Stimulated activated CD8-positive, alpha-beta memory T cell treated with anti-CD3 and anti-CD28 coated beads, Interleukin-4, amount 100 ng/mL, for 48 hours (primary cell): Measurements from ENCODE around the gene PROM1.

Experiments
- DNase-seq: peaks from one replicate; pipeline ENCODE4 v3.0.0-alpha.2; 2020

The PROM1 gene

DNA sequence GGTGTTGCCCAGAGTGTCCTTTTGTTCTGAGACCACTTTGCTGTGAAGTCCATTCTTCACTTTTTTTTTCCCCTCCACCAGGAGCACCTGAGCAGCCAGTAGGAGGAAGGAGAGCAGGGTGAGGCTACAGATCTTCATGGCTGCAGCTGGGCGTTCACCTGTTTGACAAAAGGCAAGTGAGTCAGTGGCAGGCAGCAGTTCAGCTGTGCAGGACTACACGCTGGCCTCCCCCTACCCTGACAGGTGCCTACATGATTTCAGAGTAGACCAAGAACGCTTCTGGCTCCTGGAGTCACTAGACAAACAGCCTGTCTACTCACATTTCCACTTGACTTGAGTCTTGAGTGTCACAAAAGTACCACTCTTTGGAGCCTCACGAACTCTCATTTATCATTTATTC, 147.3 kb downstream of the PROM1 start:
- DNase-seq: no peak

DNA sequence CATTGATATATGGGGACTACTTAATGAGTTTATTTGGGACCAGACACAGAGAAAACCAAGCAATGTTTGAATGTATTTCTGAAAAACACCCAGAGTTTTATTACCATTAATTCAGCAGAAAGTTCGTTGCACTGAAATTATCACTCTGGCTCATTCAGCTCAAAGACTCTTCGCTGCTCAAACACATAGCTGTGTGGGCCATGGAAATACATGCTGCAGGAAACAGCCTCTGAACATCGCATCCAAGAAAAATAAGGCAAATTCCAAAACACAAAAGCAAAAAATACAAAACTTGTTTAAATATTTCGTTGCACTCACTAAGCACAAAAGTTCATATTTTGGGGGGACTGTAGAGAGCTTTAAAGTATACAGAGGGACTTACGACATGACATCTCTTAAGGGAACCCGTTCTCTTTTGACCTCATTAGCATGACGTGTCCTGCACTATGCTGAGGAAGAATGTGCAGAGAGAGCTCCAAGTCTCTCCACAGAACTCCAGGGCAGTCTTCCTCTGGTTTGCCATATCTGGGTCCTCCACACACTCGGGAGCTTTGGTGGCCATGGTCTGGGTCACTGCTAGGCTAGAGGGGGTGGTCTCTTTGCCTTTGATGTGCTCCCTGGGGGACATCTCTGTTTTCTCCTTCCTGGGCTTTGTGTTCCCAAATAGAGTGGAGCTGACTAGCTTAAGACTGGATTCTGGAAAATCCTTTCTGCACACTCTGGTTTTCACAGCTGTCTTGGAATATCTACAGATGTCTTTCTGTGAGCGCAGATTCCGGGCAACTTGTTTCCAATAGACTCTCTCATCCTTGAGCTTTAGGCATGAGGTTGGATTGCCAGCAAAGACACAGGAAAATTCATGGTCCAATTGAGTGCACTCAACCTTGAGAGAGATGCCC, 148.1 kb downstream of the PROM1 start:
- DNase-seq: no peak

- no peak for DNase-seq
Observed at GRCh38 chr4:15934259-15934658, 149.6 kb downstream of the PROM1 start.

DNA sequence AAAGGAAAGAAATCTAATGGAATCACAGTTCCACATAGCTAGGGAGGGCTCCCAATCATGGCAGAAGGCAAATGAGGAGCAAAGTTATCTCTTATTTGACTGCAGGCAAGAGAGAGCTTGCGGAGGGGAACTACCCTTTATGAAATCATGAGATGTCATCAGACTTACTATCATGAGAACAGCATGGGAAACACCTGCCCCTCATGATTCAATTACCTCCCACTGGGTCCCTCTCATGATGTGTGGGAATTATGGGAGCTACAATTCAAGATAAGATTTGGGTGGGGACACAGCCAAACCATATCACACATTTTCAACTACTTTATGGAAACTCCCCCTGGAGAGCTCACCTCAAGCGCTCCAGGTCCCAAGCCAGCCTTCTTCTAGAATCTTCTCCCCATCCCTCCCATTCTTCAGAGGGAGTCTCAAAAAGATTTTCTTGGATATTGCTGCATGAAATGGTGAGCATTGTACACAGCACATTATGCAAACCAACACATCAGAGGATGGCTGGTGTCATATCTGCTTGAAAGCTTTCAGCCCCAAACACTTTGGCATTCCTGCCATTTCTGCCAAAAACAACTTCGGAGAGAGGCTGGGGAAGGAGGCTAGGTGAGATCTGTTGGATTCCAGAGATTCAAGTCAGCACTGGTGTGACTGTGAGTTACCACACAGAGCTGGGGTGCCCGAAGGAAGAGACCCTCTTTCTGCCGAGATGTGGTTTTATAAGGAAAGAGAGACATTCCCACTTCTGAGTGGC, 152.2 kb downstream of the PROM1 start:
- DNase-seq: no peak

GRCh38 chr4:15930314-15930713, 153.5 kb downstream of the PROM1 start:
- DNase-seq: peak; percentile 27

- DNase-seq: no peak
Observed at GRCh38 chr4:15929540-15929939, 154.3 kb downstream of the PROM1 start.

DNA sequence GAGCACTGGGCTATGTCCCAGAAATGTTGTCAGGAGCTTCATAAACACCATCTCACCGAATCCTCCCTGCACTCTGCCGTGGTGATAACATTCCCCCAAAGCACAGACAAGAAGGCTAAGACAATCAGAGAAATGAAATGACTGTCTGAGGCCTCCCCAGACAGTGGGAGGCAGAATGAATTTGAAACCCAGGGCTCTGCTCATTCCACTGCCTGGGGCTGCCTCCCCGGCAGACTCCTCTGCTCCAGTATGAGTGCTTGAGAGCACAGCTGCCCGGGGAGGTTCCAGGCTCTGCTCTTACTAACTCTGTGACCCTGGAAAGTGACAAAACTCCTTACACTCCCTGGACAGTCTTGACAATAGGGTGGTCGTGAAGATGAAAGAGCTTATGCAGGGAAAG, 154.9 kb downstream of the PROM1 start:
- no peak for DNase-seq

DNA sequence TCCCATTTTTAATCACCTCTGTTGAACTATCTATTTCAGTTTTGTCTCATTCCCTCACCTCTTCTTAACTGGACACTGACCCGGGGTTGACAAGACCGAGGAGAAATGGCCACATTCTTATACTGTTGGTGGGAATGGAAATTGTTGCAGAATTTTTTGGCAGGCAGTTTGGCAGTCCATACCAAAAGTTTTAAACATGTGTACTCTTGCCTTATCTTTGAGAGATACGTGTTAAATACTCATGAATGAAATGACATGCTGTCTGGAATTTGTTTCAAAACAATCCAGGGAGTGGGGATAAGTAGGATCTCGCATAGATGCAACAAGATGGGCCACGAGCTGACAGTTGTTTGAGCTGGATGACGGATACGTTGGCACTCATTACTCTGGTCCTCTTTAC, 157.3 kb downstream of the PROM1 start:
- no peak for DNase-seq

DNA sequence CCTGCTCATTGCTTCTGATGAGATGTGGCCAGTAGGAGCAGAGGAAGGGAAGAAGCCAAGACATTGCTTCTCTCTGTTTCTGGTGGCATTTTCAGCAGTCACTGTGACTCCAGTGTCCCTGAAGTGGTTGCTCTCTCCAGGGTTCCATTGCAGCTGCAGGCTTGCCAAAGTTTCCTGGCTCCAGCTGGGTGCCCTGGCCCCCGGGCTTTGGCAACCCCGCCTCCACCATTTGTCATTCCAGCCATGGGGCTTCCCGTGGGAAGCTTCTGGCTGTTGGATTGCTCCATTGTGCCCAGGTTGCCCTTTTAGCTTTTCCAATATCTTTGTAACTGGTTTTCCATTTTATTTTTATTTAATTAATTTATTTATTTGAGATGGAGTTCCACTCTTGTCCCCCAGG, 158.0 kb downstream of the PROM1 start:
- DNase-seq: no peak

DNA sequence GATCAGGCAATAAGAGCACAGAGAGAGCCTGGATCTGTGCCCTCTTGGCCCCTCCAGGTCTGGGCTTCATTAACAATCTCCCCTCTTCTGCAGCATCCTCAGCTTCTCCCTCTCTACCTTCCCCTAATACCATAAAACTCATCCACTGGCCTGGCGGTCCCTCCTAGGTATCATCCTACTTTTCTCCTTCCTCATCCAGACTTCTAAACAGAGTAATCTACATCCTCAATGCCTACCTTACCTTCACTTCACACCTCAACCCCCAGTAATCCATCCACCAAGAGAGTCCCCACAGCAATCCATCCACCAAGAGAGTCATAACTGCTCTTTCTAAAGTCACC, 162.3 kb downstream of the PROM1 start:
- no peak for DNase-seq

DNA sequence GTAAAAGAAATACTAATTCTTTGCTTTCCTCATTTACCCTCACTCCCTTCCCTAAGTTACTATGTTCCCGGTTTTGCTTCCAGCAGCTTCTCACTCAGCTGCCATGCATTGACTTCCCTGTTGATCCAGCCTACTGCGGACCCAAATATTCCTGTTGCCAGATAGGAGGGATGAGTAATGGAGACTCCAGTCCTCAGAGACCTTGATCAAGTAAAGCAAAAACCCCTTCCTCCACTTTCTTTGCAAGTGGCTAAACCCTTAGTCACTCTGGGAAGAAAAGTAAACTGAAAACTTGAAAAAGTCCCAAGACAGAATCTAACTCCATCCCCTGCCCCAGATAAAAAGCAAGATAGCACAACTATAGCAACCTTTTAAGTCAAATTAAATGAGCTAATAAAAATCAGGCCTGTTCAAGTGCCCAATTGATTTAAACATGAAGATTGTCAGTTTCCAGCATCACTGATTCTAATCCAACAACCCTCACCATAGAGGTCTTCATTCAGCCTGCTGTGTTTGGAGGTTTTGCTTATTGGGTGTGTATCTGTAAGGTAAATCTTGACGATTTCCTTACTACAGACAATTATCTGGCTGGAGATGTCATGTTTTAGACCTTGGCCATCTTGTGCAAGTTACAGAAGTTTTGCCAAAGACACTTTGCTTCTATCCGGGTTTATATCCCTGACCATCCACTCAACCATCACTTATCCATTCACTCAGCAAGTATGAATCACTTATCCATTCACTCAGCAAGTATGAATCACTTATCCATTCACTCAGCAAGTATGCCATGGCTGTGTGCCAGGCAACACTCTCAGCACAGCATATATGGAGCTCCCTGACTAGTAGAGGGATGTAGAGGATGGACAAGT, 162.9 kb downstream of the PROM1 start:
- DNase-seq: no peak

DNA sequence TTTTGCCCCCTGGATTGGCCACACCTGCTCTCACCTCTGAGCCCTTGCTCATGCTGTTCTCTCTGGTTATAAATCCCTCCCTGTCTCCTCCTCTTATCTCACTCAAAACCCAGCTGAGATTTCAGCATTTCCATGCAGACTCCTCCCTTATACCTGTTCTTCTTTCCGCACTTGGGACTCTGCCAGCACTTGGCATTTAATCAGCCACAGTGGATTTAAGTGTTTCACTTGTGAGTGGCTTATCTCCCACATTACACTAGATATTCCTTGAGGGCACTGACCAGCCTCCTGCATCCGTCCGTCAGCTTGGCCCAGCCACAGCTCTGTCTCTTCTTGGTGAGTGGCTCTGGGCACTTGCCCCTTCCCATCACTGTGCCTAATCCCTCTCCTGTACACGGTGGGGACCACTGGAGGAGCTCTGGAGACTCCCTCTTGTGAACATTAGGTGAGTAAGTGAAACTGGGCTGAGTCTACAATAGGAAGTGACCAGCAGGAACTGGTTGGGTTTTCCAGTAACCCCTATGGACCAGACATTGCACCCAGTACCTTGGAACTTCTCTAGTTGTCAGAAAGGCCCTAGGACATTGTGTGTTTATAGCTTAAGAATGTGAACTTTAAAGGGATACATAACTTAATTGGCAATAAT, 165.2 kb downstream of the PROM1 start:
- DNase-seq: no peak
